ENCODE measurements around the gene VSTM4.

GRCh38 chr10:49162063-49162462 is 46.7 kb upstream of the VSTM4 start:
- TF ChIP-seq CTCF (IDR thresholded peaks at IDR 0.05) (no peak), POLR2A (IDR thresholded peaks at IDR 0.05) (no peak)

All from adrenal gland (tissue), 5 donors.